ENCODE measurements around the gene MYOM3.

Gene MYOM3

GRCh38 chr1:24126672-24127023, 14.7 kb upstream of the MYOM3 start:
- H3K9me3 ChIP-seq (ENCODE audit: control insufficient read depth, insufficient read depth, low read length) = no peaks in the 10 kb centered on the region
- H3K9ac ChIP-seq (ENCODE audit: low read depth, low read length) = no peak overlapping the region
- H3K36me3 ChIP-seq (ENCODE audit: insufficient read depth, low read length) = no peaks in the 10 kb centered on the region

GRCh38 chr1:24126018-24126671, 14.2 kb upstream of the MYOM3 start:
- Histone ChIP-seq H3K9me3 (ENCODE audit: control insufficient read depth, insufficient read depth, low read length) (no peaks in the 10 kb centered on the region), H3K4me1 (ENCODE audit: insufficient read depth, low read length) (no peaks in the 10 kb centered on the region), H3K36me3 (ENCODE audit: insufficient read depth, low read length) (no peaks in the 10 kb centered on the region), H3K9ac (ENCODE audit: low read depth, low read length) (no peak overlapping the region)

More at GRCh38 chr1:24126672-24127023, 14.7 kb upstream of the MYOM3 start:
- H3K4me1 ChIP-seq (ENCODE audit: insufficient read depth, low read length) = no peaks in the 10 kb centered on the region

GRCh38 chr1:24125456-24125855, 13.5 kb upstream of the MYOM3 start:
- no peaks in the 10 kb centered on the region for H3K9me3 ChIP-seq (ENCODE audit: control insufficient read depth, insufficient read depth, low read length)
- no peaks in the 10 kb centered on the region for H3K36me3 ChIP-seq (ENCODE audit: insufficient read depth, low read length)
- no peak overlapping the region for H3K9ac ChIP-seq (ENCODE audit: low read depth, low read length)
- peaks cover 2% of the 10 kb centered on the region; the same call in 1 of the 2 replicates for H3K4me1 ChIP-seq (ENCODE audit: insufficient read depth, low read length)

- peaks cover 7% of the 10 kb centered on the region; the same call in 1 of the 2 replicates for H3K4me1 ChIP-seq (ENCODE audit: insufficient read depth, low read length)
- H3K36me3 ChIP-seq (ENCODE audit: insufficient read depth, low read length) = no peaks in the 10 kb centered on the region
- H3K9ac ChIP-seq (ENCODE audit: low read depth, low read length) = no peak overlapping the region
- H3K9me3 ChIP-seq (ENCODE audit: control insufficient read depth, insufficient read depth, low read length) = no peaks in the 10 kb centered on the region
Observed at GRCh38 chr1:24124980-24125379, 13.0 kb upstream of the MYOM3 start.

- H3K36me3 ChIP-seq (ENCODE audit: insufficient read depth, low read length) = no peaks in the 10 kb centered on the region
- no peaks in the 10 kb centered on the region for H3K9me3 ChIP-seq (ENCODE audit: control insufficient read depth, insufficient read depth, low read length)
- H3K4me1 ChIP-seq (ENCODE audit: insufficient read depth, low read length) = peaks cover 7% of the 10 kb centered on the region; the same call in 1 of the 2 replicates
- no peak overlapping the region for H3K9ac ChIP-seq (ENCODE audit: low read depth, low read length)
Observed at GRCh38 chr1:24123611-24124010, 11.7 kb upstream of the MYOM3 start.

- Histone ChIP-seq H3K9me3 (ENCODE audit: control insufficient read depth, insufficient read depth, low read length) (no peaks in the 10 kb centered on the region), H3K36me3 (ENCODE audit: insufficient read depth, low read length) (no peaks in the 10 kb centered on the region), H3K9ac (ENCODE audit: low read depth, low read length) (no peak overlapping the region)
Observed at GRCh38 chr1:24122776-24123175, 10.8 kb upstream of the MYOM3 start.

GRCh38 chr1:24121406-24121805, 9.5 kb upstream of the MYOM3 start:
- H3K9me3 ChIP-seq (ENCODE audit: control insufficient read depth, insufficient read depth, low read length) = no peaks in the 10 kb centered on the region
- H3K36me3 ChIP-seq (ENCODE audit: insufficient read depth, low read length) = no peaks in the 10 kb centered on the region
- H3K4me1 ChIP-seq (ENCODE audit: insufficient read depth, low read length) = peaks cover 7% of the 10 kb centered on the region; the same call in 1 of the 2 replicates
- no peak overlapping the region for H3K9ac ChIP-seq (ENCODE audit: low read depth, low read length)

More at GRCh38 chr1:24122776-24123175, 10.8 kb upstream of the MYOM3 start:
- H3K4me1 ChIP-seq (ENCODE audit: insufficient read depth, low read length) = peaks cover 7% of the 10 kb centered on the region; the same call in 1 of the 2 replicates

- no peak overlapping the region for H3K9ac ChIP-seq (ENCODE audit: low read depth, low read length)
- peaks cover 7% of the 10 kb centered on the region; the same call in 1 of the 2 replicates for H3K4me1 ChIP-seq (ENCODE audit: insufficient read depth, low read length)
- no peaks in the 10 kb centered on the region for H3K9me3 ChIP-seq (ENCODE audit: control insufficient read depth, insufficient read depth, low read length)
- H3K36me3 ChIP-seq (ENCODE audit: insufficient read depth, low read length) = no peaks in the 10 kb centered on the region
Observed at GRCh38 chr1:24120965-24121364, 9.0 kb upstream of the MYOM3 start.

- no peaks in the 10 kb centered on the region for H3K9me3 ChIP-seq (ENCODE audit: control insufficient read depth, insufficient read depth, low read length)
- H3K9ac ChIP-seq (ENCODE audit: low read depth, low read length) = no peak overlapping the region; the same call in 1 of the 2 replicates
Observed at GRCh38 chr1:24119859-24120756, 8.2 kb upstream of the MYOM3 start.

GRCh38 chr1:24119489-24119858, 7.5 kb upstream of the MYOM3 start:
- H3K4me1 ChIP-seq (ENCODE audit: insufficient read depth, low read length) = peaks cover 7% of the 10 kb centered on the region; the same call in 1 of the 2 replicates

More at GRCh38 chr1:24119859-24120756, 8.2 kb upstream of the MYOM3 start:
- H3K4me1 ChIP-seq (ENCODE audit: insufficient read depth, low read length) = peaks cover 7% of the 10 kb centered on the region; the same call in 1 of the 2 replicates
- no peaks in the 10 kb centered on the region for H3K36me3 ChIP-seq (ENCODE audit: insufficient read depth, low read length)

GRCh38 chr1:24118410-24119242, 6.7 kb upstream of the MYOM3 start:
- Histone ChIP-seq H3K9me3 (ENCODE audit: control insufficient read depth, insufficient read depth, low read length) (no peaks in the 10 kb centered on the region), H3K9ac (ENCODE audit: low read depth, low read length) (no peak overlapping the region), H3K36me3 (ENCODE audit: insufficient read depth, low read length) (no peaks in the 10 kb centered on the region), H3K4me1 (ENCODE audit: insufficient read depth, low read length) (peaks cover 7% of the 10 kb centered on the region; the same call in 1 of the 2 replicates)

More at GRCh38 chr1:24119489-24119858, 7.5 kb upstream of the MYOM3 start:
- H3K9me3 ChIP-seq (ENCODE audit: control insufficient read depth, insufficient read depth, low read length) = no peaks in the 10 kb centered on the region
- H3K36me3 ChIP-seq (ENCODE audit: insufficient read depth, low read length) = no peaks in the 10 kb centered on the region
- H3K9ac ChIP-seq (ENCODE audit: low read depth, low read length) = no peak overlapping the region

- Histone ChIP-seq H3K9me3 (ENCODE audit: control insufficient read depth, insufficient read depth, low read length) (no peaks in the 10 kb centered on the region), H3K36me3 (ENCODE audit: insufficient read depth, low read length) (no peaks in the 10 kb centered on the region), H3K4me1 (ENCODE audit: insufficient read depth, low read length) (peaks cover 7% of the 10 kb centered on the region; the same call in 1 of the 2 replicates), H3K9ac (ENCODE audit: low read depth, low read length) (no peak overlapping the region)
Observed at GRCh38 chr1:24117722-24118409, 5.9 kb upstream of the MYOM3 start.

GRCh38 chr1:24117132-24117531, 5.2 kb upstream of the MYOM3 start:
- Histone ChIP-seq H3K9me3 (ENCODE audit: control insufficient read depth, insufficient read depth, low read length) (no peaks in the 10 kb centered on the region), H3K9ac (ENCODE audit: low read depth, low read length) (no peak overlapping the region), H3K4me1 (ENCODE audit: insufficient read depth, low read length) (peaks cover 7% of the 10 kb centered on the region; the same call in 1 of the 2 replicates), H3K36me3 (ENCODE audit: insufficient read depth, low read length) (no peaks in the 10 kb centered on the region)

Measured in ES-I3 (cell line).